ENCODE results near the gene NCKAP5. TPM values are rescaled to one million over a fixed set of nuclear protein-coding genes. Genes with fewer than 3 reads are reported as not detected.

Gene NCKAP5
- total and polyA plus RNA-seq, 7 experiments from 2014 or later = 0.12 TPM; not detected in 6

- Histone ChIP-seq H3K27ac (ENCODE audit: low read depth, low read length) (no peak overlapping the region), H3K36me3 (ENCODE audit: control insufficient read depth in 2 of 3, insufficient read depth in 3 of 3, low read length in 3 of 3) (no peaks in the 10 kb centered on the region), H3K4me1 (ENCODE audit: control insufficient read depth in 2 of 2, insufficient read depth in 2 of 2, low read length in 2 of 2) (no peaks in the 10 kb centered on the region), H3K9me3 (ENCODE audit: control insufficient read depth in 2 of 3, low read length in 3 of 3) (no peaks in the 10 kb centered on the region), H3K27me3 (ENCODE audit: control insufficient read depth in 2 of 2, insufficient read depth in 2 of 2, low read length in 2 of 2) (no peaks in the 10 kb centered on the region), H3K4me3 (ENCODE audit: low read length) (no peak overlapping the region)
- CTCF ChIA-PET = no interaction called here
- Mint-ChIP-seq H3K36me3 (no peaks in the 10 kb centered on the region), H3K27me3 (peaks cover 0 to 8% (median 5%) of the 10 kb centered on the region in 5 donors), H3K9me3 (peaks cover 0 to 5% (median 2%) of the 10 kb centered on the region in 11 donors), H3K4me3 (no peak overlapping the region), H3K4me1 (no peaks in the 10 kb centered on the region), H3K27ac (no peak overlapping the region)
- POLR2A ChIA-PET = no interaction called here
- ATAC-seq (no peak), DNase-seq (no peak)
- intact Hi-C loops (cut with micrococcal nuclease) = no loop called here
Observed at GRCh38 chr2:133576714-133577113, 8.5 kb upstream of the NCKAP5 start.

GRCh38 chr2:133574620-133575019 lies 6.4 kb upstream of the NCKAP5 start:
- Mint-ChIP-seq H3K36me3 (no peaks in the 10 kb centered on the region), H3K4me3 (no peak overlapping the region), H3K4me1 (no peaks in the 10 kb centered on the region), H3K27ac (no peak overlapping the region), H3K27me3 (peaks cover 0 to 9% (median 5%) of the 10 kb centered on the region in 5 donors), H3K9me3 (peaks cover 0 to 5% (median 3%) of the 10 kb centered on the region in 11 donors)
- H3K36me3 ChIP-seq (ENCODE audit: control insufficient read depth in 2 of 3, insufficient read depth in 3 of 3, low read length in 3 of 3) = no peaks in the 10 kb centered on the region
- no peak for DNase-seq
- H3K27me3 ChIP-seq (ENCODE audit: control insufficient read depth in 2 of 2, insufficient read depth in 2 of 2, low read length in 2 of 2) = no peaks in the 10 kb centered on the region
- ChIA-PET CTCF (no interaction called here), POLR2A (no interaction called here)
- intact Hi-C loops (cut with micrococcal nuclease) = no loop called here
- no peak overlapping the region for H3K27ac ChIP-seq (ENCODE audit: low read depth, low read length)
- ATAC-seq = no peak
- H3K9me3 ChIP-seq (ENCODE audit: control insufficient read depth in 2 of 3, low read length in 3 of 3) = no peaks in the 10 kb centered on the region
- no peak overlapping the region for H3K4me3 ChIP-seq (ENCODE audit: low read length)
- no peaks in the 10 kb centered on the region for H3K4me1 ChIP-seq (ENCODE audit: control insufficient read depth in 2 of 2, insufficient read depth in 2 of 2, low read length in 2 of 2)

- H3K27ac Mint-ChIP-seq = no peak overlapping the region
Observed at GRCh38 chr2:133574186-133574585, 5.9 kb upstream of the NCKAP5 start.

GRCh38 chr2:133573491-133574162 lies 5.4 kb upstream of the NCKAP5 start:
- ATAC-seq (no peak), DNase-seq (no peak)
- Mint-ChIP-seq H3K27me3 (peaks cover under 1 to 19% (median 12%) of the 10 kb centered on the region in 5 donors), H3K27ac (no peak overlapping the region), H3K4me1 (no peaks in the 10 kb centered on the region), H3K9me3 (peaks cover 0 to 9% (median 2%) of the 10 kb centered on the region in 11 donors), H3K36me3 (no peaks in the 10 kb centered on the region), H3K4me3 (no peak overlapping the region)
- ChIA-PET POLR2A (no interaction called here), CTCF (no interaction called here)
- no peaks in the 10 kb centered on the region for H3K9me3 ChIP-seq (ENCODE audit: control insufficient read depth in 2 of 3, low read length in 3 of 3)
- H3K36me3 ChIP-seq (ENCODE audit: control insufficient read depth in 2 of 3, insufficient read depth in 3 of 3, low read length in 3 of 3) = no peaks in the 10 kb centered on the region
- H3K27me3 ChIP-seq (ENCODE audit: control insufficient read depth in 2 of 2, insufficient read depth in 2 of 2, low read length in 2 of 2) = no peaks in the 10 kb centered on the region
- no peak overlapping the region for H3K4me3 ChIP-seq (ENCODE audit: low read length)
- intact Hi-C loops (cut with micrococcal nuclease) = no loop called here
- no peaks in the 10 kb centered on the region for H3K4me1 ChIP-seq (ENCODE audit: control insufficient read depth in 2 of 2, insufficient read depth in 2 of 2, low read length in 2 of 2)
- no peak overlapping the region for H3K27ac ChIP-seq (ENCODE audit: low read depth, low read length)

More at GRCh38 chr2:133574186-133574585, 5.9 kb upstream of the NCKAP5 start:
- POLR2A ChIA-PET = no interaction called here
- Histone ChIP-seq H3K27me3 (ENCODE audit: control insufficient read depth in 2 of 2, insufficient read depth in 2 of 2, low read length in 2 of 2) (no peaks in the 10 kb centered on the region), H3K36me3 (ENCODE audit: control insufficient read depth in 2 of 3, insufficient read depth in 3 of 3, low read length in 3 of 3) (no peaks in the 10 kb centered on the region), H3K4me3 (ENCODE audit: low read length) (no peak overlapping the region), H3K27ac (ENCODE audit: low read depth, low read length) (no peak overlapping the region), H3K4me1 (ENCODE audit: control insufficient read depth in 2 of 2, insufficient read depth in 2 of 2, low read length in 2 of 2) (no peaks in the 10 kb centered on the region), H3K9me3 (ENCODE audit: control insufficient read depth in 2 of 3, low read length in 3 of 3) (no peaks in the 10 kb centered on the region)
- CTCF ChIA-PET = no interaction called here
- no peak for DNase-seq
- H3K9me3 Mint-ChIP-seq = peaks cover 0 to 7% (median 2%) of the 10 kb centered on the region in 11 donors
- H3K4me3 Mint-ChIP-seq = no peak overlapping the region
- no peak for ATAC-seq
- intact Hi-C loops (cut with micrococcal nuclease) = no loop called here
- no peaks in the 10 kb centered on the region for H3K36me3 Mint-ChIP-seq
- peaks cover 0 to 13% (median 8%) of the 10 kb centered on the region in 5 donors for H3K27me3 Mint-ChIP-seq
- H3K4me1 Mint-ChIP-seq = no peaks in the 10 kb centered on the region

GRCh38 chr2:133571249-133571648 lies 3.0 kb upstream of the NCKAP5 start:
- no peaks in the 10 kb centered on the region for H3K36me3 ChIP-seq (ENCODE audit: control insufficient read depth in 2 of 3, insufficient read depth in 3 of 3, low read length in 3 of 3)
- intact Hi-C loops (cut with micrococcal nuclease) = no loop called here
- H3K4me1 Mint-ChIP-seq = no peaks in the 10 kb centered on the region
- peaks cover 0 to 5% (median 0%) of the 10 kb centered on the region in 11 donors for H3K9me3 Mint-ChIP-seq
- no peaks in the 10 kb centered on the region for H3K9me3 ChIP-seq (ENCODE audit: control insufficient read depth in 2 of 3, low read length in 3 of 3)
- H3K27ac ChIP-seq (ENCODE audit: low read depth, low read length) = no peak overlapping the region
- H3K4me3 ChIP-seq (ENCODE audit: low read length) = no peak overlapping the region
- ChIA-PET CTCF (no interaction called here), POLR2A (no interaction called here)
- H3K27me3 Mint-ChIP-seq = peaks cover 16 to 29% (median 20%) of the 10 kb centered on the region in 5 donors
- no peaks in the 10 kb centered on the region for H3K27me3 ChIP-seq (ENCODE audit: control insufficient read depth in 2 of 2, insufficient read depth in 2 of 2, low read length in 2 of 2)
- H3K4me1 ChIP-seq (ENCODE audit: control insufficient read depth in 2 of 2, insufficient read depth in 2 of 2, low read length in 2 of 2) = no peaks in the 10 kb centered on the region
- ATAC-seq = no peak
- no peaks in the 10 kb centered on the region for H3K36me3 Mint-ChIP-seq
- no peak for DNase-seq
- no peak overlapping the region for H3K27ac Mint-ChIP-seq
- H3K4me3 Mint-ChIP-seq = no peak overlapping the region

GRCh38 chr2:133570542-133570941 lies 2.3 kb upstream of the NCKAP5 start:
- no peak overlapping the region for H3K27ac Mint-ChIP-seq
- H3K27me3 ChIP-seq (ENCODE audit: control insufficient read depth in 2 of 2, insufficient read depth in 2 of 2, low read length in 2 of 2) = no peaks in the 10 kb centered on the region
- H3K9me3 ChIP-seq (ENCODE audit: control insufficient read depth in 2 of 3, low read length in 3 of 3) = no peaks in the 10 kb centered on the region
- ChIA-PET CTCF (no interaction called here), POLR2A (no interaction called here)
- H3K36me3 Mint-ChIP-seq = no peaks in the 10 kb centered on the region
- ATAC-seq = no peak
- peaks cover 0 to 5% (median under 1%) of the 10 kb centered on the region in 11 donors for H3K9me3 Mint-ChIP-seq
- H3K4me1 Mint-ChIP-seq = no peaks in the 10 kb centered on the region
- no peak for DNase-seq
- no peaks in the 10 kb centered on the region for H3K36me3 ChIP-seq (ENCODE audit: control insufficient read depth in 2 of 3, insufficient read depth in 3 of 3, low read length in 3 of 3)
- no peak overlapping the region for H3K4me3 Mint-ChIP-seq
- H3K4me1 ChIP-seq (ENCODE audit: control insufficient read depth in 2 of 2, insufficient read depth in 2 of 2, low read length in 2 of 2) = no peaks in the 10 kb centered on the region
- H3K4me3 ChIP-seq (ENCODE audit: low read length) = no peak overlapping the region
- H3K27me3 Mint-ChIP-seq = peaks cover 20 to 36% (median 24%) of the 10 kb centered on the region in 5 donors
- intact Hi-C loops (cut with micrococcal nuclease) = no loop called here
- no peak overlapping the region for H3K27ac ChIP-seq (ENCODE audit: low read depth, low read length)

- Mint-ChIP-seq H3K9me3 (peaks cover 0 to 5% (median under 1%) of the 10 kb centered on the region in 11 donors), H3K27me3 (peaks cover 20 to 46% (median 24%) of the 10 kb centered on the region in 5 donors), H3K4me3 (no peak overlapping the region), H3K36me3 (no peaks in the 10 kb centered on the region), H3K27ac (no peak overlapping the region), H3K4me1 (no peaks in the 10 kb centered on the region)
- no peaks in the 10 kb centered on the region for H3K36me3 ChIP-seq (ENCODE audit: control insufficient read depth in 2 of 3, insufficient read depth in 3 of 3, low read length in 3 of 3)
- H3K27me3 ChIP-seq (ENCODE audit: control insufficient read depth in 2 of 2, insufficient read depth in 2 of 2, low read length in 2 of 2) = no peaks in the 10 kb centered on the region
- H3K4me3 ChIP-seq (ENCODE audit: low read length) = no peak overlapping the region
- no peak for DNase-seq
- no peaks in the 10 kb centered on the region for H3K9me3 ChIP-seq (ENCODE audit: control insufficient read depth in 2 of 3, low read length in 3 of 3)
- no peak overlapping the region for H3K27ac ChIP-seq (ENCODE audit: low read depth, low read length)
- ATAC-seq = no peak
- H3K4me1 ChIP-seq (ENCODE audit: control insufficient read depth in 2 of 2, insufficient read depth in 2 of 2, low read length in 2 of 2) = no peaks in the 10 kb centered on the region
- intact Hi-C loops (cut with micrococcal nuclease) = no loop called here
- ChIA-PET CTCF (no interaction called here), POLR2A (no interaction called here)
Observed at GRCh38 chr2:133569286-133569830, 1.1 kb upstream of the NCKAP5 start.

Data from naive thymus-derived CD4-positive, alpha-beta T cell (primary cell).